IMR-90 (cell line): Measurements from ENCODE around the gene ZBTB9. TPM values are rescaled to one million over a fixed set of nuclear protein-coding genes. Genes with fewer than 3 reads are reported as not detected.

ENCODE experiments used
- ATAC-seq: fragments of 200-7000 bp; cut with Tn5 transposase; 2 replicates; pipeline ENCODE4 v1.9.1; 2020; ENCODE audit warnings: low read depth, mild to moderate bottlenecking, moderate library complexity
- BruUV-seq: library from RNA; stranded (reverse); fragments of 400-500 nt; replicated peaks from 2 replicates; lab custom pipeline; 2021; lab: Mats Ljungman, UMichigan
- CTCF ChIA-PET: fragments of 300-600 bp; formaldehyde crosslinking; extraction: SDS; loops from one replicate; lab custom pipeline; 2021; ENCODE audit warnings: antibody characterized with exemption; lab: Yijun Ruan, JAX
- POLR2A ChIA-PET: fragments of 300-600 bp; sonication (Branson Sonifier 250); formaldehyde crosslinking; loops from one replicate; lab custom pipeline; 2022; ENCODE audit warnings: antibody characterized with exemption; ENCODE audit not compliant: unreplicated experiment; lab: Charles Lee
- DNase-seq: peaks from one replicate; pipeline ENCODE4 v3.0.0; 2013
- H2AFZ ChIP-seq: replicated peaks from 2 replicates; pipeline ENCODE3; 2013; ENCODE audit warnings: low read length, mild to moderate bottlenecking; ENCODE audit not compliant: poor library complexity
- H2AK5ac ChIP-seq: 2 replicates; pipeline ENCODE4 v1.6.1; 2013; ENCODE audit warnings: low read depth, low read length, inconsistent platforms
- H2AK9ac ChIP-seq: replicated peaks from 2 replicates; pipeline ENCODE3; 2013; ENCODE audit warnings: mild to moderate bottlenecking, low read depth, low read length, moderate library complexity; ENCODE audit not compliant: poor library complexity
- H2BK120ac ChIP-seq: 2 replicates; pipeline ENCODE4 v1.6.1; 2013; ENCODE audit warnings: low read depth, low read length, inconsistent platforms
- H2BK15ac ChIP-seq: 3 replicates; pipeline ENCODE4 v1.6.1; 2013; ENCODE audit warnings: low read depth, low read length, inconsistent platforms
- H2BK20ac ChIP-seq: 2 replicates; pipeline ENCODE4 v1.6.1; 2013; ENCODE audit warnings: low read depth, mild to moderate bottlenecking, inconsistent platforms, low read length, moderate library complexity
- H2BK5ac ChIP-seq: 2 replicates; pipeline ENCODE4 v1.6.1; 2013; ENCODE audit warnings: mild to moderate bottlenecking, low read depth, low read length, inconsistent platforms; ENCODE audit not compliant: poor library complexity, severe bottlenecking
- H3K14ac ChIP-seq: replicated peaks from 2 replicates; pipeline ENCODE4 v1.6.1; 2013; ENCODE audit warnings: low read depth, low read length, inconsistent platforms
- H3K18ac ChIP-seq: 2 replicates; pipeline ENCODE4 v1.6.1; 2013; ENCODE audit warnings: low read depth, low read length, control low read depth
- H3K23ac ChIP-seq: 2 replicates; pipeline ENCODE4 v1.6.1; 2013; ENCODE audit warnings: low read depth, low read length, inconsistent platforms
- H3K27ac ChIP-seq: 2 replicates; pipeline ENCODE4 v1.5.1; 2013; ENCODE audit warnings: mild to moderate bottlenecking, control low read depth, low read length; ENCODE audit not compliant: insufficient read depth
- H3K27me3 ChIP-seq: 2 replicates; pipeline ENCODE4 v1.6.1; 2013; ENCODE audit warnings: low read length; ENCODE audit not compliant: control insufficient read depth, insufficient read depth
- H3K36me3 ChIP-seq: 2 replicates; pipeline ENCODE4 v1.6.1; 2013; ENCODE audit warnings: low read length, mixed read lengths; ENCODE audit not compliant: control insufficient read depth, insufficient read depth
- H3K4ac ChIP-seq: 2 replicates; pipeline ENCODE4 v1.6.1; 2013; ENCODE audit warnings: low read depth, low read length, inconsistent platforms
- H3K4me1 ChIP-seq: 2 replicates; pipeline ENCODE4 v1.6.1; 2013; ENCODE audit warnings: low read length, mixed read lengths; ENCODE audit not compliant: control insufficient read depth, insufficient read depth
- H3K4me2 ChIP-seq: 2 replicates; pipeline ENCODE4 v1.6.1; 2013; ENCODE audit warnings: low read depth, mild to moderate bottlenecking, control low read depth, low read length, moderate library complexity
- H3K4me3 ChIP-seq: 2 replicates; pipeline ENCODE4 v1.5.1; 2013; ENCODE audit warnings: low read depth, mild to moderate bottlenecking, control low read depth, low read length, moderate library complexity; ENCODE audit not compliant: insufficient read depth
- H3K56ac ChIP-seq: 2 replicates; pipeline ENCODE4 v1.6.1; 2013; ENCODE audit warnings: low read length, inconsistent platforms; ENCODE audit not compliant: insufficient read depth; ENCODE audit errors: extremely low read depth
- H3K79me1 ChIP-seq, 2 experiments: 2 replicates each; pipeline ENCODE4 v1.6.1; 2013; ENCODE audit warnings: low read length in 2 of 2, inconsistent platforms in 1 of 2, low read depth in 1 of 2
- H3K9ac ChIP-seq: 2 replicates; pipeline ENCODE4 v1.6.1; 2013; ENCODE audit warnings: low read depth, low read length, control low read depth
- H3K9me1 ChIP-seq: 2 replicates; pipeline ENCODE4 v1.6.1; 2013; ENCODE audit warnings: low read length, inconsistent platforms; ENCODE audit not compliant: insufficient read depth
- H3K9me3 ChIP-seq: 2 replicates; pipeline ENCODE4 v1.6.1; 2013; ENCODE audit warnings: low read length; ENCODE audit not compliant: control insufficient read depth, insufficient read depth
- H4K20me1 ChIP-seq: 2 replicates; pipeline ENCODE4 v1.6.1; 2013; ENCODE audit warnings: low read length, inconsistent platforms; ENCODE audit not compliant: insufficient read depth
- H4K5ac ChIP-seq: 2 replicates; pipeline ENCODE4 v1.6.1; 2013; ENCODE audit warnings: mild to moderate bottlenecking, low read depth, low read length, control low read depth
- H4K8ac ChIP-seq, 2 experiments: 2 replicates each; pipeline ENCODE4 v1.6.1; 2013; ENCODE audit warnings: low read depth in 2 of 2, low read length in 2 of 2, control low read depth in 1 of 2, inconsistent platforms in 1 of 2
- H4K91ac ChIP-seq: 2 replicates; pipeline ENCODE4 v1.6.1; 2013; ENCODE audit warnings: low read depth, low read length, inconsistent platforms; ENCODE audit not compliant: insufficient read depth
- BHLHE40 ChIP-seq: fragments of 150-350 bp; IDR thresholded peaks from 2 replicates; pipeline ENCODE4 v1.6.1; 2016; ENCODE audit warnings: mild to moderate bottlenecking, low read depth, low read length
- CEBPB ChIP-seq: IDR thresholded peaks from 2 replicates; pipeline ENCODE4 v1.6.1; 2012; ENCODE audit warnings: low read depth, low read length, improper control_type of control experiment
- CHD1 ChIP-seq: IDR thresholded peaks from 2 replicates; pipeline ENCODE4 v1.6.1; 2012; ENCODE audit warnings: low read depth, low read length, improper control_type of control experiment
- CTCF ChIP-seq: conservative IDR thresholded peaks from 2 replicates; pipeline ENCODE4 v1.5.1; 2012; ENCODE audit warnings: mild to moderate bottlenecking, low read depth, low read length, improper control_type of control experiment
- FOS ChIP-seq: fragments of 150-350 bp; IDR thresholded peaks from 2 replicates; pipeline ENCODE4 v1.6.1; 2016; ENCODE audit warnings: low read depth, low read length
- MAFK ChIP-seq: IDR thresholded peaks from 2 replicates; pipeline ENCODE4 v1.6.1; 2012; ENCODE audit warnings: low read depth, low read length, improper control_type of control experiment
- MAZ ChIP-seq: IDR thresholded peaks from 2 replicates; pipeline ENCODE4 v1.6.1; 2012; ENCODE audit warnings: low read depth, mild to moderate bottlenecking, low read length, improper control_type of control experiment, moderate library complexity, borderline replicate concordance
- MXI1 ChIP-seq: IDR thresholded peaks from 2 replicates; pipeline ENCODE4 v1.6.1; 2012; ENCODE audit warnings: low read depth, mild to moderate bottlenecking, low read length, moderate library complexity, borderline replicate concordance
- NFE2L2 ChIP-seq: fragments of 150-350 bp; IDR thresholded peaks from 2 replicates; pipeline ENCODE4 v1.6.1; 2016; ENCODE audit warnings: low read depth, mild to moderate bottlenecking, low read length
- POLR2A ChIP-seq: IDR thresholded peaks from 2 replicates; pipeline ENCODE4 v1.6.1; 2012; ENCODE audit warnings: mild to moderate bottlenecking, low read depth, low read length
- RAD21 ChIP-seq: IDR thresholded peaks from 2 replicates; pipeline ENCODE4 v1.6.1; 2012; ENCODE audit warnings: low read length, improper control_type of control experiment
- RCOR1 ChIP-seq: IDR thresholded peaks from 2 replicates; pipeline ENCODE4 v1.6.1; 2012; ENCODE audit warnings: mild to moderate bottlenecking, low read length, improper control_type of control experiment; ENCODE audit not compliant: insufficient replicate concordance
- RFX5 ChIP-seq: IDR thresholded peaks from 2 replicates; pipeline ENCODE4 v1.8.0; 2012; ENCODE audit warnings: low read depth, mild to moderate bottlenecking, low read length, moderate library complexity
- SMC3 ChIP-seq: fragments of 150-350 bp; IDR thresholded peaks from 2 replicates; pipeline ENCODE4 v1.6.1; 2016; ENCODE audit warnings: low read depth, mild to moderate bottlenecking, antibody characterized with exemption, low read length, moderate library complexity
- WGBS, 2 experiments: methylation state at CpG; one replicate each; pipeline versions ENCODE4 v1.1.5 to v1.1.7; 2013; ENCODE audit warnings: missing lambda C conversion rate in 2 of 2; ENCODE audit not compliant: insufficient read length in 1 of 2; ENCODE audit errors: extremely low coverage in 2 of 2; 5-methylcytosine and 5-hydroxymethylcytosine counted together
- dilution Hi-C: fragments of 300-500 bp; cut with HindIII; formaldehyde crosslinking; loops from one replicate; pipeline ENCODE4 v1.14.3; 2018; ENCODE audit warnings: low sequenced_read_pairs; ENCODE audit not compliant: unreplicated experiment
- in situ Hi-C: fragments of 300-500 bp; cut with MboI; formaldehyde crosslinking; loops from 3 replicates; pipeline ENCODE4 v1.14.3; 2019; ENCODE audit warnings: low sequenced_read_pairs, inconsistent platforms, mixed read lengths
- intact Hi-C: fragments of 100-400 bp; cut with micrococcal nuclease; formaldehyde crosslinking; loops from 2 replicates; pipeline ENCODE4 v1.10.0; 2022
- polyA plus RNA-seq, 3 experiments: library from polyadenylated mRNA; depleted of rRNA; stranded (reverse); fragments of >200 nt; gene quantifications; 2 replicates each; pipeline ENCODE4 v1.2.3, GENCODE V29; 2012; ENCODE audit warnings: low replicate concordance in 1 of 3
- total RNA-seq: library from RNA; depleted of rRNA; stranded (reverse); fragments of >200 nt; gene quantifications from 2 replicates; pipeline ENCODE4 v1.2.3, GENCODE V29; 2012
- TF ChIP-seq, protein P1 (sequence below): fragments of 150-350 bp; IDR thresholded peaks from 2 replicates; pipeline ENCODE4 v1.6.1; 2017; ENCODE audit warnings: mild to moderate bottlenecking, antibody characterized with exemption, low read length, low read depth
- TF ChIP-seq, protein P2 (sequence below): fragments of 150-350 bp; IDR thresholded peaks from 2 replicates; pipeline ENCODE4 v1.6.1; 2016; ENCODE audit warnings: low read depth, mild to moderate bottlenecking, low read length, moderate library complexity, borderline replicate concordance

ZBTB9 gene
- total and polyA plus RNA-seq, 2 of the 4 experiments (the other 2 are of a cell fraction) = 5.4 to 5.9 TPM

DNA sequence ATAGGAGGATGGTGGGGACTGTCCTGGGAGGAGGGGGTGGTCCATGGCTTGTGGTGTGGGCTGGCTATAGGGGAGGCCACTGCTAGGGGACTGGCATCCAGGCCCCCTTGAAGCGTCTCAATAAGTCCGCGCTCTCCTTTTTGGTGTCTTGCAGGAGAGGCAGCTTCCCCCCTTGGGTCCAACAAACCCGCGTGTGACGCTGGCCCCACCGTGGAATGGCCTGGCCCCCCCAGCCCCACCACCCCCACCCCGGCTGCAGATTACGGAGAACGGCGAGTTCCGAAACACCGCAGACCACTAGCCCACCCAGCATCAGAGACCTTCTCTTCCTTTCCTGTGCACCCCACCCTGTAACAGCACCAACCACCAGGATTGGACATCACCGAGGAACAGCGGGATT lies 2.8 kb upstream of the ZBTB9 start:
- DNase-seq = no peak
- H2BK5ac ChIP-seq = no peak overlapping the region
- no TSS peak for BruUV-seq
- dilution Hi-C loops = no loop called here
- no peak overlapping the region for H2AK5ac ChIP-seq
- H3K9me1 ChIP-seq = no peaks in the 10 kb centered on the region
- no peaks in the 10 kb centered on the region for H3K9me3 ChIP-seq
- peaks cover 4% of the 10 kb centered on the region for H3K4me1 ChIP-seq
- no peak overlapping the region for H3K4me3 ChIP-seq
- no peak overlapping the region for H2BK20ac ChIP-seq
- H3K23ac ChIP-seq = no peak overlapping the region
- in situ Hi-C loops = loop anchor here (10.0 kb wide), 1 partner anchor 253 kb away; no protein-coding TSS in a partner anchor
- POLR2A ChIA-PET = no interaction called here
- no peak overlapping the region for H4K5ac ChIP-seq
- peaks cover 24 to 37% of the 10 kb centered on the region in 2 experiments; a peak in 3 of 4 replicates for H3K79me1 ChIP-seq
- no peaks in the 10 kb centered on the region; the same call in 1 of the 2 replicates for H4K20me1 ChIP-seq
- H3K36me3 ChIP-seq = peaks cover 34% of the 10 kb centered on the region
- ATAC-seq = no peak
- H4K8ac ChIP-seq = no peak overlapping the region
- intact Hi-C loops = loop anchor here (10.0 kb wide), 1 partner anchor 223 kb away; no protein-coding TSS in a partner anchor
- TF ChIP-seq, protein P1, sequence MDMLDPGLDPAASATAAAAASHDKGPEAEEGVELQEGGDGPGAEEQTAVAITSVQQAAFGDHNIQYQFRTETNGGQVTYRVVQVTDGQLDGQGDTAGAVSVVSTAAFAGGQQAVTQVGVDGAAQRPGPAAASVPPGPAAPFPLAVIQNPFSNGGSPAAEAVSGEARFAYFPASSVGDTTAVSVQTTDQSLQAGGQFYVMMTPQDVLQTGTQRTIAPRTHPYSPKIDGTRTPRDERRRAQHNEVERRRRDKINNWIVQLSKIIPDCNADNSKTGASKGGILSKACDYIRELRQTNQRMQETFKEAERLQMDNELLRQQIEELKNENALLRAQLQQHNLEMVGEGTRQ = no peak
- TF ChIP-seq BHLHE40 (no peak), NFE2L2 (no peak), SMC3 (no peak), CHD1 (no peak), RCOR1 (no peak), POLR2A (no peak), CEBPB (no peak), RAD21 (no peak), FOS (no peak), MAFK (no peak), MAZ (no peak), CTCF (no peak), RFX5 (no peak), MXI1 (no peak)
- TF ChIP-seq, protein P2, sequence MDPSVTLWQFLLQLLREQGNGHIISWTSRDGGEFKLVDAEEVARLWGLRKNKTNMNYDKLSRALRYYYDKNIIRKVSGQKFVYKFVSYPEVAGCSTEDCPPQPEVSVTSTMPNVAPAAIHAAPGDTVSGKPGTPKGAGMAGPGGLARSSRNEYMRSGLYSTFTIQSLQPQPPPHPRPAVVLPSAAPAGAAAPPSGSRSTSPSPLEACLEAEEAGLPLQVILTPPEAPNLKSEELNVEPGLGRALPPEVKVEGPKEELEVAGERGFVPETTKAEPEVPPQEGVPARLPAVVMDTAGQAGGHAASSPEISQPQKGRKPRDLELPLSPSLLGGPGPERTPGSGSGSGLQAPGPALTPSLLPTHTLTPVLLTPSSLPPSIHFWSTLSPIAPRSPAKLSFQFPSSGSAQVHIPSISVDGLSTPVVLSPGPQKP = no peak
- H3K18ac ChIP-seq = no peak overlapping the region
- H3K56ac ChIP-seq = no peak overlapping the region
- H4K91ac ChIP-seq = no peak overlapping the region
- no peak overlapping the region for H3K27ac ChIP-seq
- no peak overlapping the region for H3K4me2 ChIP-seq
- H3K4ac ChIP-seq = no peak overlapping the region
- H3K9ac ChIP-seq = no peak overlapping the region
- no peaks in the 10 kb centered on the region for H3K27me3 ChIP-seq
- no peak overlapping the region for H3K14ac ChIP-seq
- 83% methylated on average over 2 of the region's 15 CpGs; no CpG with 5 or more reads in 1 of the 2 experiments for WGBS, 2 experiments
- H2AFZ ChIP-seq = no peak overlapping the region
- CTCF ChIA-PET = no interaction called here
- no peak overlapping the region for H2BK15ac ChIP-seq
- no peak overlapping the region for H2BK120ac ChIP-seq
- H2AK9ac ChIP-seq = no peak overlapping the region
